Superior temporal gyrus (tissue), 1 donor: ENCODE data around the gene HOXD9.

Source experiments
- DNase-seq: peaks from one replicate; pipeline ENCODE4 v3.0.0-alpha.2; 2016; ENCODE audit errors: extremely low spot score

Gene HOXD9

DNA sequence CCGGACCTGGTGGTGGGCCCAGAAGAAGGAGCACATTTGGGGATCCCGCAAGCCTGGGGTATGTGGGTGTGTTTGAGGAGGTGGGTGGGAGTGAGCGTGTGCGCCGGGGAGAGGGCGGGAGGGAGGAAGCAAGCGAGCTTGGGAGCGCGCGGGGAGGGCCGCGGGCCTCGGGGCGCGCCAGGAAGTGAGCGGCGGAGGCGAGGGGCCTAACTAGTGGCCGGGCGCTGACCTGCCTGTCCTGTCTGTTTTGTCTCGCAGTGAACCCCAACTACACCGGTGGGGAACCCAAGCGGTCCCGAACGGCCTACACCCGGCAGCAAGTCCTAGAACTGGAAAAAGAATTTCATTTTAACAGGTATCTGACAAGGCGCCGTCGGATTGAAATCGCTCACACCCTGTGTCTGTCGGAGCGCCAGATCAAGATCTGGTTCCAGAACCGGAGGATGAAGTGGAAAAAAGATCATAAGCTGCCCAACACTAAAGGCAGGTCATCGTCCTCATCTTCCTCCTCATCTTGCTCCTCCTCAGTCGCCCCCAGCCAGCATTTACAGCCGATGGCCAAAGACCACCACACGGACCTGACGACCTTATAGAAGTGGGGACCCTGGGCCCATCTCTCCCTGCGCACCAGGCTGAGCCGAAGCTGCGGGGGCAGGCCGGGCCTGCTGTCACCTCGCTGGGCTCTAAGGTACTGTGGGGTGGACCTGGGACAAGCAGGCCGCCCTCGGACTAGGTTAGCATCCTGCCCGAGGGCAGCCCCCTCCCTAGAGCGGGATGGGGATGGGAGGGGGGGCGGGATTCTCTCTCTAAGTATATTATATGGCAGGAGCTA lies 30.0 kb downstream of the HOXD9 start:
- DNase-seq, result no peak

DNA sequence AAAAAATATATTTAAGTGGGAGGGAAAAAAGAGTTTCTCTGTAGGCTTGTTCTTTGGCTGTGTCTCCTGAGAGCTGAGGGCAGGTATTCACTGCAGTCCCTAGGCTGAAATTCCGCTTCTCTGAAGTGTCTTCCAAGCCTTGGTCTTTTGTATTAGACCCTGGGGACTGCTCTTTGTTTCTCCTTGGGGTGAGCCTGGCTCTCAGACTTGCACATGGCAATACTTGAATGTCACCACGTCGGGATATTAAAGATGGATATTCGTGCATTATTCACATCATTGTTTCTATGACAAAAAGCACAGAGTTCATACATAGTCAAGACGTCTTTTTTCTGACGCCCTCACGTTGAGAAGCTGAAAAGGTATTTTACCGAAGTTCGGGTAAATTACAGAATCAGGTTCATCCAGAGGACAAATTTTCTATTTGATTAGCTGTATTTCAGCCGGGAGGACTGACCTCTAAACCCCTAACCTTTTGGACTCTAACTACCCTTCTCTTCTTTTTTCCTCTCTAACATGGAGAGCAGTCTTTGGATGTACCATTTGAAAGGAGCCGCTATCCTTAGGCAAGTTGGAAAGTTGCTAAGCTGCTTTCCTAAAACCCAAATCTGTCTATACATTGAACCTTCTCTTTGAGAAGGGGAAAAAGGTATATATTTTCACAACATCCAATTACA lies 32.2 kb downstream of the HOXD9 start:
- DNase-seq, result no peak

DNA sequence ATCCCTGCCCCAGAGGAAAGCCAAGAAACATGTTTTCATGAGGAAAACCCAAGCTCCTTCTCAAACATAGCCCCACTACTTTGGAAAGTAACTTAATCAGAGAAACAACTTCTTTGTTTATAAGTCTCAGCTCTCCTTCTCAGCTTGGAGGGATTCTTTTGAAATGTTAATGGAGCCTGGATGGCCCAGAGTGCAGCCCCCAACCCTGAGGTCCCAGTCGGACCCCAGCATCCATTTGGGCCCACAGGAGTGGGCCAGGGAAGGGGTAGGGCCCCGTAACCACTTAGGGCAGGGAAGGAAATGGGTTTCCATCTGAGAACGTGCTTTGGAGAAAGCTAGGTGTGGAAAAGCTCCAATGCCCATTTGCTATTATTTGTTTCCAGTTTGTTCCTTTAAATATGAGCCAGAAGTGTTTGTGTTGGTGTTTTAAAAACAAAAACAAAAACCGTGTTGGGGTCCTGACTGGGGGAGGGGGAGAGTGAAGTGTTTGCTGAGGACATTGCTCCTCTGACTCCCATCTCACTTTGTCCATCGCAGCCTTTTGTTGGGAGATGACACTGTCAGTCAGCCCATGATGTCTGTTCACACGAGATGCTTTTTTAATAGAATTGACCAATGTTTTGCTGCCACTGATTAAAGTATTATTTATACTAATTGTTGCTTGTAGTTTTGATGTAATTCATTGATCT lies 33.0 kb downstream of the HOXD9 start:
- no peak for DNase-seq

DNA sequence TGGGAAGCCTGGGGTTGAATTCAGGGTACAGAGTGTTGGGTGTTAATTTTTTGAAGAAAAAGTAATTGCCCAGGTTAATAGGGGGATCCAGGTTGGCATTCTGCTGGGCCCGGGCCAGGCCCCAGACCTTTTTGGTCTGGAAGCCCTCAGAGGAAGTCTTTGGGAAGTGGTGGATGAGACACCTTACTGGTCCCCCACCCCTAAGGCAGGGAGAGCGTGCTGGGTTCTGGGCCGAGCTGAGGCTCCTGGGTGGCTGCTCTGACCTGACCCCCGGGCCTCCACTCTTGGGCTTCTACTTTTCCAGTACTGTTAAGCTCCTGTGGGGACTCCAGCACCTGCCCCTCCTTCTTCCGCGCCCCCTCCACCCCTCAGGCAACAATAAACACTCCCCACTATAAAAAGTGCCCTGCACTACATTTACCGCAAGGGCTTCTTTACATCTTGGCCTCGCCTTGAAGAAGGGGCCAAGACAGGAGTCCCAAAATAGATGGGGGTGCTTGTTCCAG lies 33.8 kb downstream of the HOXD9 start:
- DNase-seq, result no peak

DNA sequence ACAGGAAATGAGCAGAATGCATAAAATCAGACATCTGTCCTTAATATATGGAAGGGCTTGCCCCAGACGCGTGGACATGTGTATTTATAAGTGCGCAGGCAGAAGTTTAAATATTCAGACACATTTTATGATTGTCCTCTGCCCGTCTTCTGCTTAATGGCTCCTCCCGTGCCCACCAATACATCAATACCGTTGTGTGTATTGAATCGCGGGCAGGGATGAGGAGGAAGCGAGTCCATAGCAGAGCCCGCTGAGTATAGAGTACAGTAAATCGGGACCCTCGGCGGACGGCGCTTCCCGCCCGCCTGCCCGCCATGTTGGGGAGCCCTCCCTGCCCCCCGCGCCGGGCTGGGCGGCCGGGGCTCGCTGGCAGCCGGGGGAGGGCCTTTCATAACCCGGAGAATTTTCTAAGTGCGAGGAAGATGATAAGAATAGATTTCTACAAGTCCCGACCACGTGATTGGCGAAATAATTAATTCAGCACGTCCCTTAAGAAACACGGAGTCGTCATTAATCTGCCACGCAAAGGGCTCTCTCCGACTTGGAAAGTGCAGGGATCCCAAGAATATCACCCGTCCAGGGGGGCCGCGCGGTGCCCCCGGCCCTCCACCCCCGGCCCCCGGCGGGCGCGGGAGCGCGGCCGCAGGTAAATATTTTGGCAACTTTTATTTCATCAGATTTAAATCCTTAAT lies 34.4 kb downstream of the HOXD9 start, which contains the start of gene HOXD3:
Gene HOXD3, plus strand, starts transcription at position 501 of the 692 bp plus-strand sequence. CDS start 11,808 bp downstream, outside the sequence.
- DNase-seq, result no peak

DNA sequence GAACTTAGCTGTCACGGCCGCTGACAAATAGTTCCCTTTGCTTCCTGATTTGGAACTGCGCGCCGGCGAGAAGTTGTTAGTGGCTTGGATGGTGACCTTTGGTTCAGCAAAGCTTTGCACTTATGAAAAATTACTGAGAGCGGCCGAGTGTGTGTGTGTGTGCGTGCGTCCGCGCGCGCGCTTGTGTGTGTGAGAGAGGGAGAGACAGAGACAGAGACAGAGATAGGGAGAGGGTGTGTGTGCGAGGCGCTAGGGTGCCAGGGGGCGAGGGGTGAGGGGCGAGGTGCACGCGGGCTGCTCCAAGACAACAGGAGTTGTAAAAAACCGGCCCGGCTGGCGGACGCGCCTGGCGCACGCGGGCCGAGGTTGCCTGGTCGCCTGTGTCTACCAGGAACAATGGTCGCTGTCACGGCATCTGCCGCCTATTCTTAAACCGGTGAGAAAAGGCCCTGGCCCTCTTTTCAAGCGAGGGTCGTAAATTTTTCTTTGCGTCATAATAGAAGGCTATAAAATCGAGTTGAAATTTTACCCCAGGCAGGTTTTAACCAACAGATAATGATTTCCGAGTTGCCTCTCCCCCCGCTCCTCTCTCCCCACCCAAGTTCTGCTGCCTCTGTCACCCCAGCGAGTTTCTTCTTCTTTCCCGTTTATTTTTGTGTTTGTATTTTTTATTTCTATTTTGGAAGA lies 35.1 kb downstream of the HOXD9 start:
- no peak for DNase-seq

DNA sequence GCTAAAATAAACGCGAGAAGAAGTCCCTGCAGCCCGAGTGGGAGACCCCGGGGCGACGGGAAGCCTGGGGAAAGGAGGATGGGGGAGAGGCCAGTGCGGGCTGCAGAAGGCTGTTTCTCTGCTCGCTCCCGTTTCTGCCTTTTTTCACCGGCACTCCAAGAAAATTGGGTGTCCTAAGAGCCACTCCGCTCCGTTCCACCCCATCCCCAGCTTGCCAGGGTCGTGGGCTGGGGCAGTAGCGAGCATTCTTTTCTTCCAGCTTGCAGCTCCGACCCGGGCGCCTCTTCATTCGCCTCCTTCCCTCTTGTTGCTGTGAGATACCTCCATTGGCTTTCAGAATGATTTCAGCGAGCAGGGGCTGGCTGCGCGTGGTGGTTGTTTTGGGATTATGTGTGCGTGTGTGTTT lies 35.7 kb downstream of the HOXD9 start:
- no peak for DNase-seq

DNA sequence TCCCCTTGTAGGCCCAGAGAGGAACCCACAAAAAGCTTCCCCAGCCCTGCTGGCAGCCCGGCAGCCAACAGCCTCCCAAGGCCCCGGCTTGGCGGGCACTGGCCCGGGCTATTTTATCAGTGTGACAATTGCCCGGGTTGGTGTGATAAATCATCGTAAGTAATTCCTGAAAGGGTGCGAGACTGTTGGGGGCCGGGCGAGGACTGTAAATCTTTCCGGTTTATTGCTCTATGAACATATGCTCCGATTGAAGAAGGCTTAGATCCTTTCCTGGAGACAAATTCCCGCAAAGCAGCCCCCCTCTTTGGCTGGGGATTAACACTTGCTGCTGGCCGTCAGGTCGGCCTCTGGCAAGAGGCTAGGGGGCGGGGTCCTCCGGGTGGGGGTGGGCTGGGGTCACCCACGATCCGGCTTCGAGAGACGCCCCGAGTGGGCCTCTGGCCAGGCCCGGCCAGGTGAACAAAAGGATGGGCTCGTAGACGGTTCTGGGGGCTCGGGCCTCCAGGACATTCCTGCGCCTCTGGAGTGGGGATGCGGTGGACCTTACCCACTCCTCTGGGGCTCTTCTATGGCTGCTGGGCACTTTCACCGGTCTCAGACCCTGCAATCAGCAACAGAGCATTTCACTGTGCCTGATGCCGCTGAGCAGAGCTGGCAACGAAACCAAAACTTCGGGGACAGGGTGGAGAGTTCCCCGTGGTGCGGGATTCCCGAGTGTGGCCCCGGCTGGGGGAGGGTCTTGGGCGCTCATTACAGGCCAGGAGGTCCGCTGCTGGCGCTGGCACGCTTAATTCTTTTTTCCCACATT lies 36.5 kb downstream of the HOXD9 start:
- DNase-seq, result no peak

DNA sequence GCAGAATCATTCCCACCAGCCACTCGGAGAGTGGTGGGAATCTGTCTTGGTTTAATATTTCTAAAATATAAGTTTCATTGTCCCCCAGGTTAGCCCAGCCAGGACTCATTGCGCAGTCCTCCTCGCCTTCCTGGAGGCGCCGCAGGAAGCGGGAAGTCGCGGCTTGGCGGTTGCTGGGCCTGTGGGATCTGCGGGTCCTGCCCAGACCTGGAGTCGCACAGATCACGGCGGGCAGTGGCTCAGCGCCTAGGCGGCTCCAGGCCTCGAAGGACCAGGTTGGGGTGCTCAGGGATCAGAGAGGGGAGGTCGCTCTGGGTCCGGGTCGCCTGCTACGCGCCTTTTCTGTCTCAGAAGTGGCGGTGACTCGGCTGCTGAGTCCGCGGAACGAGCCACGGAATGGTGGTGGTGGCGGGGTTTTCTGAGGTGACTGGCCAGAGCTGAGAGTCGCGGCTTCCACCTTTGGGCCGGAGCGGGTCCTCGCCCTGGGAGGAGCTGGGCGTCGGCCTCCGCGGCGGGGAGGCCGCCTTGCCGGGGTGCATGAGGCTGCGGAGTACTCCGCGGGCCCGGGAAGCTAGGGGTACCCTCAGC lies 37.2 kb downstream of the HOXD9 start:
- DNase-seq, result no peak

DNA sequence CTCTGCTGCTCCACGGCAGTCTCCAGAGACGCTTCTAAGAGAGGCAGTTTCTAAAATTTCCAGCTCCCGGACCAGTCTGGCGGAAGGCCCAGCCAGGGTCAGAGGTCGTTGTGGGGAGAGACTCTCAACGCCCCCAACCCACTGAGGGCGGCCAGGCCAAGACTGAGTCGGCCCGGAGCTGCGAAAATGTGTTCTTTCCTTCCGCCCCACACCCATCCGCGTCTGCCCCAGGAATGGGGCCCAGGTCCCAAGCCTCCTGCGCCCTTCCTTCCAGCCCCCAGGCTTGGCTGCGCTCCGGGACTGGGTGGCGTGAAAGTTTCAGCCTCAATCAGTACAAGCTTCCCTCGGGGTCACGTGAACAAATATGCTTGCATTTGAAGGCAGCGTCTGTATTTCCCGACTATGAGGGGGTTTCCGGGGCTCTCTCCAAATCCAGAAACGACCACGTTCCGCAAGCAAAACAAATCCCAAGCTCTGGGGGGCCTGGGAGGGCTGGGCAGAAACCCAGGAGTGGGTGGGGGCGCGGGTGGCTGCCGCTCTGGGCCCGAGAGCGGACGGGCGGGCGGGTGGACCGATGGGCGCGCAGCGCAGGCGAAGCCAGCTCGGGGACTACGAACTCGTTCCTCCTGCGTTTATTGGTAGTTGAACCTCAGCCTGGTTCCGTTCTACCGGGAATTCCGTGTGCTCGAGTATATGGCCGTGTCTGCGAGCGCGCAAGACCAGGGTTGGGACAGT lies 37.9 kb downstream of the HOXD9 start:
- no peak for DNase-seq

DNA sequence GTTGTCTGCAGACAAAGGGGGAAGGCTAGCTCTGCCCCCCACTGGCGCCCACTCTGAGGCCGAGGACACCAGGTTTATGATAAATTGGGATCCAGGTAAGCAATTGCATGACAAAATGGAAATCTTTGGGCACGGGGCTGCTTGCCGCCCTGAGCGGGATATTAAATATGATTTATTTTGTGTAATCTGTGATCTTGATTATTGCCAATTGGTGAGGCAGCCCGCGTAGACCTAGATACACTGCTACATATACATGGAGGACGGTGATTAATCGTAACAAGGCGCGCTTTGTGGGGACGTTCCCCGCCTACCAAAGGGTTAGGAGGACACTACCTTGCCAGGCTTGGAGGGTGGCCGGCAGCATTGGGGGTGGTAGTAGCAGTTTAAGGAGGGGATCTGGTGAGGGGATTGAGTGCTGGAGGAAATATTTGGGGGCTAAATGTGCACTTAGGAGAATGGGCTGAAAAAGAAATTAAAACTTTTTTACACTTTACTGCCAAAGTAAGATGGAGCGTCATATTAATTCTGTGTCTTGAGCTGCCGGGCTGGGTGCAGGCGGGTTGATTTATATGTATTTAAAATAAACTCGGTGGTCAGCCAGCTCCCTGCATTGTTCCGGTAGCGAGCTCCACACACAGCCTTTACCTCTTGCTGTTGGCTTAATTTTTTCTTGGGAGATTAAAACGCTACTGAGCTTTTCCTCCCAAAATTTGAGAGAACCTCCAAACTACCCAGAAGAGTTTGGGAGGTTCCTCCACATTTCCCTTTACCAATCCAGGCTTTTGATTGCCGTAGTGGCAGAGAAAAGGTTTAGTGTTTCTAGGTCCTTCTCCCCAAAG lies 38.7 kb downstream of the HOXD9 start:
- DNase-seq, result no peak

DNA sequence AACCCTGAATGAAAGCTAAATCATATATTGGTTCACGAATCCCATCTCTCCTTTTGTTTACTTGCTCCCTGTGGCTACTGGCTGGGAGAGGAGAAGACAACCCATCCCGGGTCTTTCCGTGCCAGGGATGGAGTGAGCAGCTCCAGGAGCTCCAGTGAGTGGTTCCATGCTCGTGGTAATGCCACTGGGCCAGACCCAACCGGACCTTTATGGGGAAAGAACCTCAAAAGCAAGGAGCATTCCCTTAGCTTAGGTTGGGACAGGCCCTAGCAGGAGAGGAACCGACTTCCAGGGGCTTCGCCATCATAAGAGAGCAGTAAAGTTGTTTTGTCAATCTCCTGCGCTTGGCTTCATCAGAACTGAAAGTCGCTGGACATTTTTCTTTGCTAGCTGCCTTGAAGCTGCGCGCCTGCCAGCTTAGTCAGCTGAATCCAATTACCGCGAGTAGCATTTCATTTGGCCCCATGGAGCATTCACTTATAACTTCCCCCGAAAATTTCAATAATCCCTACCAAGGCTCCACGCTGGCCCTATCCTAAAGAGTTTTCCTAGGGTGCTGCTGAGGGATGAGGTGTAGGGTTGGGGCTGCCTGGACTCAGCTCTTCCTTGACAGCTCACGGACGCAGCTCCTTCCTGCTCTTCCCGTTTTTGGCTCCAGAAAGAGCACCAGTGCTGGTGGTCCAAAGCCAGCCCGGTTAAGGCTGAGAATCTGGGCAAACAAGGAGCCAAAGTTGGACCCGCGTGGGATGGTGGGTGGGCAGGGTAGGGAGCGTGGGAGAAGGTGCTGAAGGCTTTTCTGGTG lies 39.5 kb downstream of the HOXD9 start:
- no peak for DNase-seq

DNA sequence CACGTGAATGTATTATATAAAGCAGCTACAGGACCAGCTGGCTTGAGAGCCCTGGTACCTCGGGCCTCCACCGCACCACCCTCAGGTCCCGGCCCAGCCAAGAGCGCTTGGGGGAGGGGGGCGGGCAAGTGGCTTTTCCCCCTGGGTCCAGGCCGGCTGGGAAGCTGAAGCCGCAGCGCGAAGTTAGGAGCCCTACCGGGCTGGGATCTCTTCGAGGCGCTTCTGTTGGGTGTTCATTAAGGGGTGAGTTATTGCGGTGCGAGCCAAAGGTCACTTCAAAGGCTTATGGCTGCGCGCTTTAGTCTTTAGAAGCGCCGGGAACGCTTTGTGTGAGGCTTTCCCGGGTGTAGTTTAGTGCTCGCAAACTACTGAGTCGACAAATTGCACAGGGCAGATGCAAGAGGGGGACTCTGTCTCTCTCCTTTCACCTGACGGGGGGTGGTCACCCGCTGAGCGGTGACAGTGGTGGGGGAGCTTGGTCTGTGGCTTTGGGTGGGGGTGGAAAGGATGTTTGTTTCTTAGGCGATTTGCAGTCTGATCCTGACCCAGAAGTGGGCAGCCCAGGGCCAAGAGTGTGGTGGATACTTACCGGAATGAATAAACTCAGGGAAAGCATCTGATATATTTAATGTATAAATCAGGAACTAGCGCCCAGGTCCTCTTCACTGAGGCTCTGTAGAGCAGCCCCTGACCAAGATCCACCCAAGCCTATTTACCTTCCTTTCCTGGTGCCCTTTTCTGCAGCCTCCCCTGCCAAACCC lies 40.6 kb downstream of the HOXD9 start:
- no peak for DNase-seq

DNA sequence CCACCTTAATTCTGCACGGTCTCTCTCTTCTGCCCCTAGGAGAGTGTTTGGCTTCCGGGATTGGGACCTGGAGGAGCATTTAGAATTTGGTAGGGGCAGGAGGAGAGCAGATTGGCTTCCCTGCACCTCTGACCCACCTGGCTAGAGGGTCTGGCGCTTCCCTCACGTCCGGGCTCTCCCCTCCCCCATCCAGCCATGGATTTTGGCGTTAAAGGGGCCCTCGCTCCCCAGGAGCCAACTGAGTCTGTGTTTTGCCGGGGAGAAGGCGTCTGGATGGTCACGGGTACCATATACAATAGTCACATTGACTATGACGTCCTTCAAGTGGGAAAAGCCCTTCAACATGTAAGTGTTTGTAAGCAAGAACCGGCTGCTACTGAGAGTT lies 41.1 kb downstream of the HOXD9 start:
- DNase-seq, result no peak

DNA sequence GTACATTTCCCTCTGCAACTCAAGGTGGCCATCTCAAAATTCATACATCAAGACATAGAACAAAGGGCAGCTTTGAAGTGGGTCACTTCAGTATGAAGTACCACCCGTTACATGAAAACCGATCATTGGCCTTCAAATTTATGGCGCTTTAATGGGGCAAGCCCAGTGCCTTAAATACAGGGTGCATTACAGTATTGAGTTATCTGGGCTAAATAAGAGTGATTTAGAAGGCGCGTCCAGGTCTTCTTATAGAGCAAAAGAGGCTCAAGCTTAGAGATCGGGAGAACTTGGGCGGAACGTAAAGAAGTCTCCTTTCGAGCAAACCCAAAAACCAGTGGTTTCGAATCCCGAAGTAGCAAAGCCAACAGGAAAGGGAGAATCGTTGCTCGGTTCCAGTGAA lies 41.7 kb downstream of the HOXD9 start:
- DNase-seq, result no peak

DNA sequence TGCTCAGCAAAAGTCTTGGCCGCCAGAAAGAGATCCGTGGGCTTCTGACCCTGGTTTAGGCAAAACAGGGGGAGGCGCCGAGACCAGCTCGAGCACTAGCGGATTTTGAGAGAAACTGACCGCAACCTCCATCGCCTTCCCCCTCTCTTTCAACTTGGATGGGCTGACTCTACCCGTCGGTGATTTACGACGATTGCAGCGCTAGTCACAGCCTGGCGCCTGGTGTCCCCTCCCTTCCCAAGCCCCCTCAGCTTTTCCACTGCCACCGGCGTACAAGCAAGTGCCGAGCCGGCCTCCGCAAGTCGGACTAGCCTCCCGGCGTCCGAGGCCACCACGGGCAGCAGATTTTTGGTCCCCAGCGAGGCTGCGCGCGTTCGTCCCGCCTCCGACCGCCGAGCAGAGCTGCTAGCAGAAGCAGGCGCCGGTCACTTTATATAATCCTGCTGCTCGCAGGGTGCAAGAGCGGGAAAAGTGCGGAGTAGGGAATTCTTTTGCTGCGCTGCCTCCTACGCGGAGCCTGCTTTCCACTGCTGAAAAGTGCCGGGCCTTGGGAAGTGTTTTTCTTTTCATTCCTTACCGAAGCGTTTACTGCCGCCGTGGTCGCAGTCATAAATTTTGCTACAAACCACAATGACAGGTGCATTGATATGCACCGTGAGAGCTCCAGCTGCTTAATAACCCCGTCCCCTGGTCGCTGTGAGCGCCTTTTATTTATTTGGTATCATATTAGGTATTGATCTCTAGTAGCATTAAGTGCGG lies 42.3 kb downstream of the HOXD9 start:
- no peak for DNase-seq
